Activated naive CD8-positive, alpha-beta T cell treated with anti-CD3 and anti-CD28 coated beads, Interleukin-2, amount 10 ng/mL, durations not matched to agents 7 days and 5 days (primary cell): ENCODE results near the gene RPL32. TPM values are rescaled to one million over a fixed set of nuclear protein-coding genes. Genes with fewer than 3 reads are reported as not detected.
"Not testable (repeated sequence)": the region's sequence is repeated elsewhere in the genome, so short reads cannot be mapped to it uniquely, and the experiment has no call there.

Experiments
- ATAC-seq: fragments of 150-1000 bp; cut with Tn5 transposase; one replicate; pipeline ENCODE4 v1.10.0; 2021; ENCODE audit warnings: low read depth, moderate library complexity
- POLR2A ChIA-PET: fragments of 350-600 bp; sonication (Branson Sonifier 250); formaldehyde crosslinking; loops from one replicate; lab custom pipeline; 2021; ENCODE audit warnings: antibody characterized with exemption; lab: Charles Lee
- DNase-seq: peaks from one replicate; pipeline ENCODE4 v3.0.0; 2021
- H3K27ac Mint-ChIP-seq: one replicate; pipeline ENCODE4 v1.8.0; 2022; ENCODE audit warnings: mild to moderate bottlenecking, mixed read lengths
- H3K27me3 Mint-ChIP-seq: one replicate; pipeline ENCODE4 v1.8.0; 2022; ENCODE audit warnings: mild to moderate bottlenecking, moderate library complexity, mixed read lengths
- H3K36me3 Mint-ChIP-seq: one replicate; pipeline ENCODE4 v1.8.0; 2021; ENCODE audit warnings: mild to moderate bottlenecking, mixed read lengths
- H3K4me1 Mint-ChIP-seq: one replicate; pipeline ENCODE4 v1.8.0; 2021; ENCODE audit warnings: mixed read lengths
- H3K4me3 Mint-ChIP-seq: one replicate; pipeline ENCODE4 v1.8.0; 2022; ENCODE audit warnings: mild to moderate bottlenecking, moderate library complexity, mixed read lengths
- H3K9me3 Mint-ChIP-seq: one replicate; pipeline ENCODE4 v1.8.0; 2021; ENCODE audit warnings: mixed read lengths
- total RNA-seq, 2 experiments: library from RNA; stranded (reverse); gene quantifications; one replicate each; pipeline ENCODE4 v1.2.3, GENCODE V29; 2021

RPL32 gene
- total RNA-seq, 2 experiments from 2014 or later, result 2,162 to 2,195 TPM

- ATAC-seq (no peak), DNase-seq (no peak)
- H3K27ac Mint-ChIP-seq, result no peak overlapping the region
- peaks cover 31% of the 10 kb centered on the region for H3K27me3 Mint-ChIP-seq
- H3K4me1 Mint-ChIP-seq, result no peaks in the 10 kb centered on the region
- H3K36me3 Mint-ChIP-seq, result no peaks in the 10 kb centered on the region
- H3K9me3 Mint-ChIP-seq, result no peaks in the 10 kb centered on the region
- POLR2A ChIA-PET, result no interaction called here
- no peak overlapping the region for H3K4me3 Mint-ChIP-seq
Measured at GRCh38 chr3:12856626-12857025, 15.3 kb upstream of the RPL32 start.

DNA sequence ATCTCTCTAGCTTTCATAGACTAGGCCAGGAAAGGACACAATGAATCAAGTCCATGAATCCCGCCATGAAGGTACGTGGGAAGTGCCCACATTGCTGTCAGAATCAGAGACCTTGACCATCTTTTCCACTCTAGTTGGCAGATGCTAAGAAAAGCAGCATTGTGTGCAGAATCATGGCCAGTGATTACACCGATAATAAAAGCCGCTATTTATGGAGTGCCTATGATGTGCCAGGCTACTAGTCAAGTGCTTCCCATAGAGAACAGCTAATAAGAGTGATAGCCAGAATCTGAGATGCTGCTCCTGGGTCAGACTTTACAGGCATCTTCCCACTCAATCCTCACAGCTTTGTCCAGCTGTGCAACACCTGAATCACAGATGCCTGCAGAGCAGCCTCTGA, 13.2 kb upstream of the RPL32 start:
- Mint-ChIP-seq H3K4me1 (no peaks in the 10 kb centered on the region), H3K27me3 (peaks cover 34% of the 10 kb centered on the region), H3K4me3 (no peak overlapping the region), H3K36me3 (no peaks in the 10 kb centered on the region), H3K27ac (no peak overlapping the region), H3K9me3 (no peaks in the 10 kb centered on the region)
- DNase-seq (no peak), ATAC-seq (no peak)
- POLR2A ChIA-PET, result no interaction called here

DNA sequence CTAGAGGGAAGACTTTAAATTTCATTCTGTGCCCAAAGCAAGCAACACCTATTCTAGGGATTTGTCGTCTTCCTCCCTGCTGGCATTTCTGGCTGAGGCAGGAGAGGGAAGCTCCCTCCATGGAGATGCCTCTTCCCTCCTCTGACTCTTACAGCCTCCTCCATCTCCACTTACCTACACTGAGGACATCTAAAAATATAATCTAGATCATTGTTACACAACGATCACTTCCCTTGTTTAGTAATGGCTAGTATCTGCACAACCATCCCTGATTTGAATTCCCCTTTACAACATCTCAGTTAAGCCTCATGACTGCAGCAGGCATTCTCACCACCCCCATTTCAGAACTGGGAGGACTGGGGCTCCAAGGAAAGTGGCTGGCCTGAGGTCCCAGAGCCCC, 12.5 kb upstream of the RPL32 start:
- H3K36me3 Mint-ChIP-seq, ATAC-seq, POLR2A ChIA-PET, H3K27ac Mint-ChIP-seq, H3K4me1 Mint-ChIP-seq, H3K4me3 Mint-ChIP-seq, DNase-seq, H3K9me3 Mint-ChIP-seq: not testable (repeated sequence)
- H3K27me3 Mint-ChIP-seq, result peaks cover 32% of the 10 kb centered on the region

DNA sequence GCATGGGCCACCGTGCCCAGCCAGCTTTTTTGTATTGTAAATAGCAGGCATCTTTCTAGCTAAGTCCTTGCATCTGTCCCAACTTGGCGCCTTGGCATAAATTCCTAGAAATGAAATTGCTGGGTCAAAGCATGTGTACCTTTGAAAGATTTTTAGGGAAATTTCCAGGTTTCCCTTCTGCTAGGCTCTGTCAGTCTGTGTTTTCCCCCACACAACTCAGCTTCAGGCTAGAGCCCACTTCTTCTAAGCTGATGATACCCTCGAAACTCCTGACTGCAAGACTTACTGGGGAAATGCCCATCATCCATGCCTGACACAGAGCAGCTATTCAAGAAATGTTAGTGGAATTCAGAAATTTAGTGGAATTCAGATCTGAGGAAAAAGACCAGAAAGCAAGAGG, 10.8 kb upstream of the RPL32 start:
- H3K27me3 Mint-ChIP-seq, result peaks cover 30% of the 10 kb centered on the region
- no peaks in the 10 kb centered on the region for H3K9me3 Mint-ChIP-seq
- no peak overlapping the region for H3K27ac Mint-ChIP-seq
- ATAC-seq, result no peak
- H3K36me3 Mint-ChIP-seq, result no peaks in the 10 kb centered on the region
- no peaks in the 10 kb centered on the region for H3K4me1 Mint-ChIP-seq
- no peak for DNase-seq
- no peak overlapping the region for H3K4me3 Mint-ChIP-seq
- POLR2A ChIA-PET, result interaction anchor here (0.8 kb wide), 1 partner anchor 10 kb away, joined by 4 read pairs; no protein-coding TSS in a partner anchor

GRCh38 chr3:12845811-12846210, 4.4 kb upstream of the RPL32 start:
- POLR2A ChIA-PET, result interaction anchor here (0.6 kb wide), 1 partner anchor 1161 kb away, joined by 5 read pairs; no protein-coding TSS in a partner anchor
- peaks cover 1% of the 10 kb centered on the region for H3K36me3 Mint-ChIP-seq
- H3K27ac Mint-ChIP-seq, result no peak overlapping the region
- peaks cover 6% of the 10 kb centered on the region for H3K4me1 Mint-ChIP-seq
- H3K9me3 Mint-ChIP-seq, result no peaks in the 10 kb centered on the region
- no peak for DNase-seq
- peaks cover 7% of the 10 kb centered on the region for H3K27me3 Mint-ChIP-seq
- no peak overlapping the region for H3K4me3 Mint-ChIP-seq
- no peak for ATAC-seq

GRCh38 chr3:12842469-12842868, 1.1 kb upstream of the RPL32 start:
- H3K9me3 Mint-ChIP-seq, result no peaks in the 10 kb centered on the region
- peaks cover 33% of the 10 kb centered on the region for H3K36me3 Mint-ChIP-seq
- peaks cover 32% of the 10 kb centered on the region for H3K4me1 Mint-ChIP-seq
- no peak for ATAC-seq
- POLR2A ChIA-PET, result interaction anchor here (1.1 to 3.9 kb wide), 2 partner anchors 9 to 32 kb away, joined by 4 to 19 read pairs; no protein-coding TSS in a partner anchor
- H3K4me3 Mint-ChIP-seq, result no peak overlapping the region
- H3K27ac Mint-ChIP-seq, result no peak overlapping the region
- H3K27me3 Mint-ChIP-seq, result peaks cover 6% of the 10 kb centered on the region
- no peak for DNase-seq

GRCh38 chr3:12841970-12842328, 584 bp upstream of the RPL32 start:
- H3K27me3 Mint-ChIP-seq, result peaks cover 4% of the 10 kb centered on the region
- POLR2A ChIA-PET, result interaction anchor here (0.6 to 3.9 kb wide), 6 partner anchors 10 to 179 kb away, joined by 3 to 19 read pairs (median 4); no protein-coding TSS in a partner anchor
- H3K4me1 Mint-ChIP-seq, result peaks cover 37% of the 10 kb centered on the region
- no peak for ATAC-seq
- no peak for DNase-seq
- peak overlapping the region; percentile 94 for H3K4me3 Mint-ChIP-seq
- H3K9me3 Mint-ChIP-seq, result no peaks in the 10 kb centered on the region
- H3K36me3 Mint-ChIP-seq, result peaks cover 37% of the 10 kb centered on the region
- peak overlapping the region; percentile 97 for H3K27ac Mint-ChIP-seq

- ATAC-seq, result peak; percentile 65
Measured at GRCh38 chr3:12840591-12841148, 695 bp downstream of the RPL32 start.

DNA sequence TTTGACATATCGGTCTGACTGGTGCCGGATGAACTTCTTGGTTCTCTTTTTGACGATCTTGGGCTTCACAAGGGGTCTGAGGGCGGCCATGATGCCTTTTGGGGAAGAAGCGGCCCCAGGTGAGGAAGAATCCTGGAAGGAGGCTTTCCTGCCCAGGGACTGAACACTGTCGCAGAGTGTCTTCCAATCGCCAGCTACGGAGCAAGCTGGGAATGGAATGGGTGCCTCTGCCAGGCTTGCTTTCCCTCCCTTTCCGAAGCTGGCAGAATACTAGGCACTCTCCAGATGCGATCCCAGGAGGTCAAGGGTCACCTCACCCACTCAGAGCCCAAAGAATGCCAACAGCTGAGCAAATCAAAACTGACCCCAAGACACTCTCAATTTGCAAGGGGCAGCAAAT, 1.2 kb downstream of the RPL32 start:
- ATAC-seq, DNase-seq, H3K9me3 Mint-ChIP-seq, H3K27me3 Mint-ChIP-seq: not testable (repeated sequence)
- Mint-ChIP-seq H3K4me3 (peak overlapping the region; percentile 94), H3K4me1 (peaks cover 45% of the 10 kb centered on the region), H3K36me3 (peaks cover 44% of the 10 kb centered on the region), H3K27ac (peak overlapping the region; percentile 97)
- POLR2A ChIA-PET, result interaction anchor here (0.8 to 3.9 kb wide), 4 partner anchors 8 to 52 kb away, joined by 3 to 19 read pairs (median 8); no protein-coding TSS in a partner anchor

More at GRCh38 chr3:12840591-12841148, 695 bp downstream of the RPL32 start:
- DNase-seq, result no peak
- peaks cover 44% of the 10 kb centered on the region for H3K36me3 Mint-ChIP-seq
- peak overlapping the region; percentile 94 for H3K4me3 Mint-ChIP-seq
- no peaks in the 10 kb centered on the region for H3K27me3 Mint-ChIP-seq
- peak overlapping the region; percentile 97 for H3K27ac Mint-ChIP-seq
- H3K4me1 Mint-ChIP-seq, result peaks cover 43% of the 10 kb centered on the region
- no peaks in the 10 kb centered on the region for H3K9me3 Mint-ChIP-seq
- POLR2A ChIA-PET, result interaction anchor here (0.8 to 3.9 kb wide), 6 partner anchors 8 to 178 kb away, joined by 3 to 19 read pairs (median 4); no protein-coding TSS in a partner anchor

DNA sequence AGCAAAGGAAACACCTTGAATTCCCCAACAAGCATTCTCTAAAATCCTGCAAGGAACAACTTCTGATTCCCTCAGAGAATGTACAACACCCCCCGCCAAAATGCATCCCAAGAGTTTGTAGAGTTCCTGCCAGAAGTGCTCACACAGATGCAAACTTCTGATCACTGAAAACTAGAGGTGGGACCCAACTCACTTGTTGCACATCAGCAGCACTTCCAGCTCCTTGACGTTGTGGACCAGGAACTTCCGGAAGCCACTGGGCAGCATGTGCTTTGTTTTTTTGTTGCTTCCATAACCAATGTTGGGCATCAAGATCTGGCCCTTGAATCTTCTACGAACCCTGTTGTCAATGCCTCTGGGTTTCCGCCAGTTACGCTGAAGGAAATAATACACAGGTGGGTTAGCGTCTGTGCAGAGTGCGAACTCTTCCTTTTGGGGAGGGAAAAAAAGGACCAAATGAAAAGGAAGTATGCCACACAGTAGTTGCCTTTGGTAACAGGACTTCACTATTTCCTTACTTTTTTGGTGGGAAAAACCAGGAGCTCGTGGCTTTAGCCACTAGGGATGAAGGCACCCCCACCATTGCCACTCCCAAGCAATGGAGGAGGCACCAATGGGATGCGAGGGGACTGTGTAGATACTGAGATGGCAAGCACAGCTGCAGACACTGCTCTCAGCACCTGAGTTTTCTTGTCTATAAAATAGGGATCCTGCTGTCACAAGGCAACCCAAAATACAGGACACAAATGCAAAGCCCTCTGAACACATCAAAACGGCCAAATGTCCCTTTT, 2.0 kb downstream of the RPL32 start:
- Mint-ChIP-seq H3K27me3 (no peaks in the 10 kb centered on the region), H3K4me1 (peaks cover 46% of the 10 kb centered on the region), H3K4me3 (peak overlapping the region; percentile 94), H3K9me3 (no peaks in the 10 kb centered on the region), H3K36me3 (peaks cover 50% of the 10 kb centered on the region), H3K27ac (peak overlapping the region; percentile 52)
- ATAC-seq (no peak), DNase-seq (no peak)
- POLR2A ChIA-PET, result interaction anchor here (1.9 to 3.9 kb wide), 2 partner anchors 21 to 29 kb away, joined by 4 to 19 read pairs; no protein-coding TSS in a partner anchor

DNA sequence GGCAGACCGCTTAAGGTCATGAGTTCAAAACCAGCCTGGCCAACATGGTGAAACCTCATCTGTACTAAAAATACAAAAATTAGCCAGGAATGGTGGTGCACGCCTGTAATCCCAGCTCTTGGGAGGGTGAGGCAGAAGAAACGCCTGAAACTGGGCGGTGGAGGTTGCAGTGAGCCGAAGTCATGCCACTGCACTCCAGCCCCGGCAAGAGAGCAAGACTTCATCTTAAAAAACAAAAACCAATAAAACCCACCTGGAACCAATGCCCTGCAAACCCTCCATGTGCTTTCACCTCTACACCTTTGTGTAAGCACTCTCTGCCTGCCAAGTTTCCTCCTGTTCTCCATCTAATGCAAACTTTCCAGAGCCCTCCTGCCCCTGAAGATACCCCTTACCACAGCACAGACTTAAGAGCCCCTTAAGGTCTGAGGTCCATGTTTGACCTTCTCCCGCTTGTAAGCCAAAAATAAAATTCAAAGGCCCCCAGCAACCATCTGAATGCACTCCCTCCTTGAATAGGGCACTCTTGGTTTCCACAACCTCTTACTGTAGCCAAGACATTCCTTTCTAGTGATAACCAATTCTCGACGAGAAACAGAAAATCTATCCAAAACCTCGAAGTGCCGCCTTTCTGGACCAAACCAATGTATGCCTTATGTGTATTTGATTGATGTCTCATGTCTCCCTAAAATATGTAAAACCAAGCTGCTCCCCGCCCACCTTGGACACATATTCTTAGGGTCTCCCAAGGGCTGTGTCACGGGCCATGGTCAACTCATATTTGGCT, 3.0 kb downstream of the RPL32 start:
- Mint-ChIP-seq H3K9me3 (no peaks in the 10 kb centered on the region), H3K4me3 (peak overlapping the region; percentile 94), H3K36me3 (peaks cover 52% of the 10 kb centered on the region), H3K27ac (peak overlapping the region; percentile 10), H3K27me3 (no peaks in the 10 kb centered on the region), H3K4me1 (peaks cover 48% of the 10 kb centered on the region)
- POLR2A ChIA-PET, result no interaction called here
- DNase-seq (no peak), ATAC-seq (no peak)

- ATAC-seq (no peak), DNase-seq (no peak)
- no peaks in the 10 kb centered on the region for H3K9me3 Mint-ChIP-seq
- H3K4me3 Mint-ChIP-seq, result peak overlapping the region; percentile 29
- POLR2A ChIA-PET, result no interaction called here
- peaks cover 48% of the 10 kb centered on the region for H3K4me1 Mint-ChIP-seq
- no peaks in the 10 kb centered on the region for H3K27me3 Mint-ChIP-seq
- peaks cover 52% of the 10 kb centered on the region for H3K36me3 Mint-ChIP-seq
- H3K27ac Mint-ChIP-seq, result no peak overlapping the region
Measured at GRCh38 chr3:12837295-12837986, 3.9 kb downstream of the RPL32 start.
